T-helper 1 cell treated with Interleukin-12 subunit alpha and Interleukin-12 subunit beta and Interleukin-4 antibody, amounts not matched to agents 30 ng/mL and 1 ng/mL, for 36 hours (primary cell): ENCODE data around the gene CSDE1. TPM values are rescaled to one million over a fixed set of nuclear protein-coding genes. Genes with fewer than 3 reads are reported as not detected.
"Not testable (repeated sequence)": the region's sequence is repeated elsewhere in the genome, so short reads cannot be mapped to it uniquely, and the experiment has no call there.

Source experiments
- intact Hi-C: fragments of 100-400 bp; cut with micrococcal nuclease; formaldehyde crosslinking; loops from one replicate; pipeline ENCODE4 v1.15.1; 2024
- total RNA-seq: library from RNA; stranded (reverse); gene quantifications from 2 replicates; pipeline ENCODE4 v1.2.3, GENCODE V29; 2022

CSDE1 gene
- total RNA-seq: 362 and 387 TPM in 2 replicates

- intact Hi-C loops: loop anchor here (1.0 to 10.0 kb wide), 14 partner anchors 23 to 1685 kb away; partner anchors contain the start of genes BCAS2, DCLRE1B, DENND2C and HIPK1
These were observed at the start of gene CSDE1 for GRCh38 chr1:114757455-114758255. Gene CSDE1 (minus strand): TSS chr1:114757984. CDS start chr1:114739890, 18,094 bp downstream.

- intact Hi-C loops: not testable (repeated sequence)
These were observed 46.7 kb upstream of the CSDE1 start for GRCh38 chr1:114804449-114804848.

- intact Hi-C loops: no loop called here
These were observed 45.2 kb upstream of the CSDE1 start for GRCh38 chr1:114803001-114803400.

- intact Hi-C loops: no loop called here
These were observed 36.3 kb upstream of the CSDE1 start for GRCh38 chr1:114794038-114794437.

- intact Hi-C loops: not testable (repeated sequence)
These were observed 32.8 kb upstream of the CSDE1 start for GRCh38 chr1:114790581-114790980.

GRCh38 chr1:114786440-114786839, 28.7 kb upstream of the CSDE1 start:
- intact Hi-C loops: not testable (repeated sequence)

- intact Hi-C loops: loop anchor here (5.0 kb wide), 1 partner anchor 330 kb away; no protein-coding TSS in a partner anchor
These were observed 24.7 kb upstream of the CSDE1 start for GRCh38 chr1:114782476-114782875.

GRCh38 chr1:114780344-114781226, 22.8 kb upstream of the CSDE1 start, which contains the start of gene SIKE1:
Gene SIKE1 (minus strand): TSS chr1:114780685. CDS start chr1:114780607, 78 bp downstream.
- intact Hi-C loops: loop anchor here (1.0 to 5.0 kb wide), 11 partner anchors 23 to 968 kb away; partner anchors contain the start of genes BCAS2, CSDE1, DENND2C and NRAS

GRCh38 chr1:114779722-114780121, 21.9 kb upstream of the CSDE1 start:
- intact Hi-C loops: loop anchor here (1.0 to 5.0 kb wide), 11 partner anchors 22 to 967 kb away; partner anchors contain the start of genes BCAS2, CSDE1, DENND2C and NRAS

- intact Hi-C loops: not testable (repeated sequence)
These were observed 18.9 kb upstream of the CSDE1 start for GRCh38 chr1:114776726-114777125.

GRCh38 chr1:114771992-114772391, 14.2 kb upstream of the CSDE1 start:
- intact Hi-C loops: no loop called here

- intact Hi-C loops: no loop called here
These were observed 13.2 kb upstream of the CSDE1 start for GRCh38 chr1:114770989-114771388.

GRCh38 chr1:114764689-114765088, 6.9 kb upstream of the CSDE1 start:
- intact Hi-C loops: no loop called here

- intact Hi-C loops: loop anchor here (10.0 kb wide), 1 partner anchor 886 kb away; the partner anchor contains the start of gene VANGL1
These were observed 560 bp upstream of the CSDE1 start for GRCh38 chr1:114758256-114758832.

- intact Hi-C loops: loop anchor here (1.0 to 10.0 kb wide), 15 partner anchors 23 to 1684 kb away; partner anchors contain the start of genes BCAS2, DCLRE1B, DENND2C and HIPK1
These were observed 782 bp downstream of the CSDE1 start for GRCh38 chr1:114756949-114757454.

GRCh38 chr1:114756009-114756892, 1.5 kb downstream of the CSDE1 start:
- intact Hi-C loops: loop anchor here (1.0 to 10.0 kb wide), 6 partner anchors 306 to 1683 kb away; partner anchors contain the start of genes HIPK1, LRIG2, PHTF1 and VANGL1

GRCh38 chr1:114755006-114755931, 2.5 kb downstream of the CSDE1 start:
- intact Hi-C loops: loop anchor here (10.0 kb wide), 1 partner anchor 890 kb away; the partner anchor contains the start of gene VANGL1

- intact Hi-C loops: loop anchor here (10.0 kb wide), 1 partner anchor 891 kb away; the partner anchor contains the start of gene VANGL1
These were observed 4.1 kb downstream of the CSDE1 start for GRCh38 chr1:114753702-114754101.
